HG02973 (cell line): ENCODE measurements around the gene RAF1.
"Not testable (repeated sequence)": the region's sequence is repeated elsewhere in the genome, so short reads cannot be mapped to it uniquely, and the experiment has no call there.

ENCODE experiments used
- ATAC-seq: cut with Tn5 transposase; IDR thresholded peaks from one replicate; pipeline ENCODE4 v1.9.1; 2021; ENCODE audit warnings: moderate library complexity; ENCODE audit not compliant: unreplicated experiment

The RAF1 gene

DNA sequence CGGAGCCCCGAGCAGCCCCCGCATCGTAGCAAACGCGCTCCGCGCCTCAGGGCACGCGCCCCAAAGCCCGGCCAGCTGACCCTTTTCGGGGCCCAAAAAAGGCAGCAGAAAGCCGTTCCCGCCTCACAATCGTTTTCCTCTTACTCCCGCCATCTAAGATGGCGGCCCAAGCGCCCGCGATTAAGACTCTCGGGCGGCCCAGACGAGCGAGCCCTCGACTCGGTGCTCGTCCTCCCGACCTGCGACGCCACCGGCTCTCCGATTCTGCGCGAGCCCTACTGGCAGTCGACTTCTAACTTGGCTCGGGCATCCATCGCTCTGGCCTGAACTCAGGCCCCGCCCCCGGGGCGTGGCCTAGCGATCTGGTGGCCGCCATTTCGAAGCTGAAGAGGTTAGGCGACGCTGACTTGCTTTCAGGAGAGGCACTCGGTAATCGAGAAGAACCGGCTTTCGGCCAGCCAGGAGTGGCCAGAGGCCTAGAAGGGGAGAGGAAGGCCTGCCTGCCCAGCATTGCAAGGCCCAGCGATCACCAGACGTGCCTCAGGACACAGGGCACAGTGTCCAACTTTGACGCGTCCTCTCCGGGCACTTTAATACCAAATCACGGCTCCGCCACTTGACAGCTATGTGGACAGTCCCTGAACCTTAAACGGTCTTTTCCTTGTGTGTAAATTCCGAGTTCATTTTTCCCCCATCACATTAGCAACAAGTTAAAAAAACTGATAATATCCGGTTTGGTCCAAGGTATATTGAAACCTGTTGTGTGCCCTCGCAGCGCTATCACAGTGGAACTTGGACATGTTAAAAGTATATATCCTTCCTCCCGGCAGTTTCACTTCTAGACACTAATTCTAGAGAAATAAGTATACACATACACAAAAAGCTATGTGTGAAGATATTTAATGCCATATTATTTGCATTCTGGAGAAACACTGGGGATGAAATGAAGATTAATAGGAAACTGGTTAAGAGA lies at the start of gene RAF1:
Gene RAF1 (minus strand): TSS at position 182 of the 973 bp plus-strand sequence. CDS start 45,396 bp downstream, outside the sequence.
- peak; percentile 91 for ATAC-seq

DNA sequence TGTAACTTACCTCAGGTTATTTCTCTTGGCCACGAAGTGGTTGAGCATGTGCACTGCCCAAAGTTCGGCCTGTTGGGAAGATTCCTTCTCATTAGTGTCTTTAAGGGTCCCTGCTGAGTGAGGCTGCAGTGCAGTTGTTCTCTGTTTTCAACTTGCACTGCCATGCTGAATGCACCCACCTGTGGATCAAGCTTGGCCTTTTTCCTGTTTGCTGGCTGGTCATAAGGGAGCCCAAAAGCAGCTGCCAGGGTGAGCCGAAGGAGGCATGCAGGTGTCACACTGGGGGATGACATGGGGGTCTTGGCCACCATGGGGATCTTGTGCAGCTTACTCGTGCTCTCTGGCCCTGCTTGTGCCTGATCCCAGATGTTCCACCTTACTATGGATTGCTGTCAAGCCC lies 46.1 kb upstream of the RAF1 start:
- ATAC-seq = no peak

DNA sequence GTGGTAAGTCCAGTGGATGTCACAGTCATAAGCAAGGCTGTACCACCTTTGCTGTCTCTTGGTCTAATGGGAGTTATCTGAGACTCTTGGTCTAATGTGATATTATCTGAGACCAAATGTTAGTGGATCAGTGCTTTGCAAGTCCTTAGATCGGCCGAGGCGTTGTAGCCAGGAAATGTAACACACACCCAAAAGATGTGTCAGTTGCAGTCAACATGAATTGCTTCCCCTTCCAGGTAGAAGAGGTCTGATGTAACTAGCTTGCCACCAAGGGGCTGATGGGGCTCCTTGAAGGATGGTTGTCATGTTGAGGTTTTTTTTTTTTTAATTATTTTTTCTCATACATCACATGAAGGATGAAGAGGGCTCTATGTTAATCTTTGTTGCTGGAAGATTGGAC lies 45.4 kb upstream of the RAF1 start:
- ATAC-seq = no peak

DNA sequence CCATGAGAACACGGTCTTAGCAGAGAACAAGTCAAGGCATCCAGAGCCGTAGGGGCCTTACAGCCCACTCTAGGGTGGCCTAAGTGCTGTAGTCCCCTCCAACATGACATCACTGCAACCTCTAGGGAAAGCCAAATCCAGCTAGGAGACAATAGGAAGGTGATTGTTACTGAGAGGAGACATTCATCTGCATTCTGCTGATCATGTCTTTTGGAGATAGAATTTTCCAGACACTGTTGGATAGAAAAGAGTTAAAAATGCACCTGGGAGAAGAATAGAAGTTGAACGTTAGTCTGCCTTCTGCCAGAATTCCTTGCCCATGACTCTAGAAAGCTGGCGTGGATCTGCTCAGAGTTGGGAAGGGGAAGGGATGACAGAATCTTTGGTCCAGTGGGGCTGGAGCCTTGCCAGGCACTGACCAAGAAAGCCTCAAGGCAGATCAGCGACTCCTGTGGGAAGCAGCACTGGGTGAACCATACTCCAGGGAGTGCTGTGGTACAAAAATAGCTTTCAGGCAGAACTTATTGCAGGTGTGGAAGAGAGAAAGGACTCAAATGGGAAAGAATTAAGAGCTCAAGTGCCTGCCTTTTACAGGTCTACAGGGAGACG lies 44.8 kb upstream of the RAF1 start:
- no peak for ATAC-seq

DNA sequence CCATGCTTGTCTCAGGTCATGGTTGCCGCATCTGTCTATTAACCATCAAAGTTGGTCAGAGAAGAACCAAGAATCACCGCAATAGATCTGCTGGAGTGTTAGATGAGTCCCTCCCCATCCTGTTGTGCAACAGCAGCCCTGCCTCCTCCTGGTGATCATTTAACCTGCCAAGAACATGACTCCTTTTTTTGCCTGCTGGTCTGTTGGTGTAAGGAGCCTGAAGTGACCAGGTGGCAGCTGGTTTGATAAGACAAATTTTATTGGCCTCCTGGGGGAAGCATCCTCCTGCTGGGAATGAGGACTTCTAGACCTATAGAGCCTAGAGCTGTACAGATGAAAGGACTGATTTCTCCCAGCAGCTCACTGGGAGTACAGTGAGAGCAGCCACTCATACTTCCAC lies 43.5 kb upstream of the RAF1 start:
- ATAC-seq = no peak

DNA sequence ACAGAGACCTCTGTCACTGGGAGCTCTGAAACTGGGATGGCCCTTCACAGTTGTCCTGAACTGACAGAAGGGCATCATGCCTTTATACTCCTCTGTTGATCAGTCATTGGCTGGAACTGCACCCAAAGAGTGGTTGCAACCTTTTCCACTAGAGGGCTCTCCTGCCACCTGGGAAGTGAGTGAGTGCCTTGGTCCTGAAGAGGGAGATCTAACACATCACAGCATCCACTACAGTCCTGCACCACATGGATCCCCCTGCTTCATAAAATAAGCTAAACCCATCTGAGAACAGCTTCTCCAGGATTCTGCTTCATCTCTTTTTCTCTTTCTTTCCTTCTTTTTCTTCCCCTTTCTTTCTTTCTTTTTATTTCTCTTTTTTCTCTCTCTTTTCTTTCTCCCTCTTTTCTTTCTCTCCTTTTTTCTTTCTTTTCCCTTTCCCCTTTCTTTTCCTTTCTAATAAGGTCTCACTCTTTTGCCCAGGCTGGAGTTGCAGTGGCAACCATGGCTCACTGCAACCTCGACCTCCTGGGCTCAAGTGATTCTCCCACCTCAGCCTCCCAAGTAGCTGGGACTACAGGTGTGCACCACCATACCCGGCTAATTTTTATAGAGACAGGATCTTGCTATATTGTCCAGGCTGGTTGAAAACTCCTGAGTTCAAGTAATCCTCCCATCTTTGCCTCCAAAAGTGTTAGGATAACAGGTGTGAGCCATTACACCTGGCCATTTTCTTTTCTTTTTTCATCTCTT lies 42.8 kb upstream of the RAF1 start:
- peak; percentile 90 for ATAC-seq

DNA sequence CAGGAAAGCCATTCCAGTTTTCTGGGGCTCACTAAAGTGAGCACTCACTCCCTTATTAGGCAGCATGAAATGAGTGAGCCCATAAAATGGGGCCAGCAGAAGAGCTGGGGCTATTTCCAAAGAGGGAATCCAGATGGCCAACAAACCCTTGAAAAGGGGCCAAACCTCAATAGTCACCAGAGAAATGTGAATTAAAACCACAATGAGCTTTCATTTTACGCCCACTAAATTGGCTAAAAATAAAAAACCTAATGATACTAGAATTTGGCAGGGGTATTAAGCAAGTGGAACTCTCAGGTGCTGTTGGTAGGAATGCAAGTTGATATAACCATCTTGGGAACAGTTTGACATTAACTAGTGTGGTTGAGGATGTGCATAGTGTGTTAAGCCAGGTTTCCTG lies 42.1 kb upstream of the RAF1 start:
- ATAC-seq = no peak

DNA sequence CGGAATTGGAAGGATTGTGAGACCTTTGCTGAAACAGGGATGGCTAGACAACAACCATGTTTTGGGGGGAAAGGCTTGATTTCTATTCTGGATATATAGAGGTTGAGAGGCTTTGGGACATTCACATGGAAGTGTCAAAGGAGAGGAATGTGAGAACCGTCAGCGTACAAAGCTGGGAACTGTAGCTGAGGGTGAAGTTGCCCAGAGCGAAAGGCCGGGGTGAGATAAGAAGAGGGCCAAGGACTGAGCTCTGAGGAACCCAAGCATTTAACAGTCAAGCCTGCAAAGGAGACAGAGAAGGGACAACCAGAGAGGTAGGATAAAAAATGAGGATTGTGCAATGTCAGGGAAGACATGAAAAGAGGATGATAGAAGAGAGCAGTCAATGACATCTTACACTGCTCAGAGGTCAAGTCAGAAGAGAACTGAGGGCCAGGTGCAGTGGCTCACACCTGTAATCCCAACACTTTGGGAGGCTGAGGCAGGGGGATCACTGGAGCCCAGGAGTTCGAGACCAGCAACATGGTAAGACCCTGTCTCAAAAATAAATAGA lies 41.5 kb upstream of the RAF1 start:
- no peak for ATAC-seq

DNA sequence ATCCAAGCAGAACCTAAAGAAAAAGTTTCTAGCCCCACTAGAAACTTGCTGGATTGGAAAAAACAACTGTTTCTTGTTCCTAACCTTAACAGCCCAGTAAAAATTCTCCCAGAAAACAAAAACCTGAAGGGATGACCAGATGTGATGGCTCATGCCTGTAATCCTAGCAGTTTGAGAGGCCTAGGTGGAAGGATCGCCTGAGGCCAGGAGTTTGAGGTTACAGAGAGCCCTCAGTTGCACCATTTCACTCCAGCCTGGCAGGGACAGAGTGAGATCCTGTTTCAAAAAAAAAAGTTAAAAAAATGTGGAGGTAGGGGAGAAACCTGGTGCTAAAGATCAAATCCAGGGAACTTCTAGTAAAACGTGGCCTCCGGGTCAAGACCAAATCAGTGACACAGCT lies 38.6 kb upstream of the RAF1 start:
- ATAC-seq = no peak

DNA sequence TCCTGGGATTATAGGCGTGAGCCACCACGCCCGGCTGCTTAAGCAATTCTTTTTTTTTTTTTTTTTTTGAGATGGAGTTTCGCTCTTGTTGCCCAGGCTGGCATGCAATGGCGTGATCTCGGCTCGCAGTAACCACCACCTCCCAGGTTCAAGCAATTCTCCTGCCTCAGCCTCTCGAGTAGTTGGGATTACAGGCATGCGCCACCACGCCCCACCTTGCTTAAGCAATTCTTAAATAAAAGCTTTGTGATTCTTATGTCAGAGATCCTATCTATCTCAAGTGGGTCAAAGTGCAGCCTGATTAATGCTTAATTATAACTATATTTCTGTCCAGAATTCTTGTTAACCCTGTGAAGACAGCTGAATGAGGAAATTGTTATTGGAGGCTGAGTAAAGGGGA lies 37.7 kb upstream of the RAF1 start:
- ATAC-seq = not testable (repeated sequence)

DNA sequence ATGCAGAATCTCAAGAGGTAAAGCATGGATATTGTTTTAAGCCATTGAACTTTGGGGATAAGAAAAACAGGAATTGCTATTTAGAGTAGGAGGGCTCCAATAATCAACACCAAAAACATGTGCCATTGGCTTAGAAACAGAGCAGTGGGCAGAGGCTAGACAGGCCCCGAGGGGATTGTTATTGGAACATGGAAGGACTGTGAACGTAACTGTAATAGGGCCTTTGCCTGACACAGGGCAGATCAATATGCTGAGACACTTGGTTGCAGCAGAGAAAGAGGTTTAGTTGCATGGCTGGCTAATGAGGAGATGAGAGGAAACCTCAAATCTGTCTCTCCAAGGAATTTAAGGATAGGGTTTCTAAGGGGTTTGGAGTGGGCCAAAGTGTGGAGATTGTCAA lies 36.9 kb upstream of the RAF1 start:
- ATAC-seq = no peak

DNA sequence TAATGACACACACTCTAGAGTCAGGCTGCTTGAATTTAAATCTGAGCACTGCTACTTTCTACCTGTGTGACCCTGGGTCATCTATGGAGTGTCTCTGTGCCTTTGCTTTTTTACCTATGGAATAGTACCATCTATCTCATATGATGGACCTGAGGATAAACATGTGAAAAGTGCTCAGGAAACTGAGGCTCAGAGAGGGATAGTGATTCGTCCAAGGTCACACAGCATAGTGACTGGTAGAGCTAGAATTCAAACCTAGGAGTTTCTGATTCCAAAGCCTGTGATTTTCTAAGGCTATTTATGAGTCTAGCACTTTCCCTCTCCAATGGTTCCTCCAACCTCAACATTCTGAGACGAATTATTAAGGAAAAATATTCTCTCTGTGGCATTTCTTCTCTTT lies 32.0 kb upstream of the RAF1 start:
- ATAC-seq = no peak

DNA sequence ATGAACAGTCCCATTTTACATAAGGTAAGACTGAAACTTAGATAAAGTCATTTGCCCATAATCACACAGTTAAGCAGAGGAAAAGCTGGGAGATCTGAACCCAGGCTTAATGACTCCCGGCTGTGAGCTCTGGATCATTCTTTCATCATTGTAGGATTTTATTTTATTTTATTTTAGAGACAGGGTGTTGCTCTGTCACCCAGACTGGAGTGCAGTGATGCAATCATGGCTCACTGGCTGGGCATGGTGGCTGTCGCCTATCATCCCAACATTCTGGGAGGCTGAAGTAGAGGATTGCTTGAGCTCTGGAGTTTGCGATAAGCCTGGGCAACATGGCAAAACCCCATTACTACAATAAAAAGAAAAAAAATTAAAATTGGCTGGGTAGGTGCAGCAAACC lies 31.2 kb upstream of the RAF1 start:
- no peak for ATAC-seq

DNA sequence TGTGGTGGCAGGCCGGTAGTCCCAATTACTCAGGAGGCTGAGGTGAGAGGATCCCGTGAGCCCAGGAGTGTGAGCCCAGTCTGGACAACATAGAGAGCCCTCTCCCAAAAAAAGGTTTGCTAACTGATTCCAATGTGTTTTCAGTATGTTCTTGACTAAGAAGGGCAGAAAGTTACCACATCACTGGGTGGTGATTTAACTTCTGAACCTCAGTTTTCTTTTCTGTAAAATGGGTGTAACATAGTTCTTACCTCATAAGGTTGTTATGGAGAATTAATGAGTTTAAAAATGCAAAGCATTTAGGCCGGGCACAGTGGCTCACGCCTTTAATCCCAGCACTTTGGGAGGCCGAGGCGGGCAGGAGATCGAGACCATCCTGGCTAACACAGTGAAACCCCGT lies 28.5 kb upstream of the RAF1 start:
- no peak for ATAC-seq

DNA sequence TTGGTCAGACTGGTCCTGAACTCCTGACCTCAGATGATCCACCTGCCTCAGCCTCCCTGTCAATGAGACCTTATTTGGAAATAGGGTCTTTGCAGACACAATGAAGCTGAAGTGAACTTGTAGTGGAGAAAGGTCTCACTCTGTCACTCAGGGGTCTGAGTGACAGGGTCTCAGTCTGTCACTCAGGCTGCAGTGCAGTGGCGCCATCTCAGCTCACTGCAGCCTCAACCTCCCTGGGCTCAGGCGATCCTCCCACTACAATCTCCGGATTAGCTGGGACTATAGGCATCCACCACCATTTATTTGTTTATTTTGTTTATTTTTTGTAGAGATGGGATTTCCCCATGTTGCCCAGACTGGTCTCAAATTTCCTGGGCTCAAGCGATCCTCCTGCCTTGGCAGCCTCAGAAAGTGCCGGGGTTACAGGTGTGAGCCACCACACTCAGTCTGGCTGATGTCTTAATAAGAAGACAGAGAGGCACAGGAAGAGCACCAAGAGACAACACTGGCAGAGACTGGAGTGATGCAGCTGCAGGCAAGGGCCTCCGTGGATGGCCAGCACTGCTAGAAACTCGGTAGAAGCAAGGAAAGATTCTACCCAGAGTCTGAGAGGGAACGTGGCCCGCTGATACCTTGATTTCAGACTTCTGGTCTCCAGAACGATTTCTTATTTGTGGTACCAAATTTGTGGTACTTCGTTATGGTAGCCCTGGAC lies 26.2 kb upstream of the RAF1 start:
- ATAC-seq = no peak

DNA sequence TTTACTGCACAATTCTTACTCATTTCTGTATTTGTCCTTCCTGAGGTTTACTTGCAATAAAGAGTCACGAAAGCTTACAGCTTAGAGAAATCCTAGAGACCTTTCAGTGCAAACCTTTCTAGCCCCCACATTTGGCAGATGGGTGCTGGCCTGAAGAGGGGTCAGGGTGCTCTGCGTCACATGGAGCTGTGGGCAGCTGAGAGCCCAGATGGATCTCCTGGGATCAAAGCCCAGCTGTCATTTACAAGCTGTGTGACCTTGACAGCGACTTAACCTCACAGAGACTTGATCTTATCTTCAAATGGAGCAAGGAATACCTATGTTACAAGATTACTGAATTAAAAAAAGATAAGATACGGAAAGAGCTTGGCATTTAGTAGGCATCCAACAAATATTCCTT lies 24.0 kb upstream of the RAF1 start:
- ATAC-seq = no peak

DNA sequence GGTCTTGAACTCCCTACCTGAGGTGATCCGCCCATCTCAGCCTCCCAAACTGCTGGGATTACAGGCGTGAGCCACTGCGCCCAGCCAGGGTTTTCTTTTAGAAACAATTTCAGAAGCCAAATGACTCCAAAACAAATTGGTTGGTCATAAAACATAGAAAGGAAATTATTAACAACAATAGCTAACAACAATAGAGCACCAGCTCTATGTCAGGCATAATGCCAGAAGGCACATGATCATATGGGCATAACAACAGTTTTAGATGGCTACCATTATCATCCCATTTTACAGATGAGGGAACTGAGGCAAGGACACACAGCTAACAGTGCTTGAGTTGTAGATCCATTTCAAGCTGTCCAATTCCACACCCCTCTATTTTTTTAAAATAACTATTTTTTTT lies 22.2 kb upstream of the RAF1 start:
- no peak for ATAC-seq

DNA sequence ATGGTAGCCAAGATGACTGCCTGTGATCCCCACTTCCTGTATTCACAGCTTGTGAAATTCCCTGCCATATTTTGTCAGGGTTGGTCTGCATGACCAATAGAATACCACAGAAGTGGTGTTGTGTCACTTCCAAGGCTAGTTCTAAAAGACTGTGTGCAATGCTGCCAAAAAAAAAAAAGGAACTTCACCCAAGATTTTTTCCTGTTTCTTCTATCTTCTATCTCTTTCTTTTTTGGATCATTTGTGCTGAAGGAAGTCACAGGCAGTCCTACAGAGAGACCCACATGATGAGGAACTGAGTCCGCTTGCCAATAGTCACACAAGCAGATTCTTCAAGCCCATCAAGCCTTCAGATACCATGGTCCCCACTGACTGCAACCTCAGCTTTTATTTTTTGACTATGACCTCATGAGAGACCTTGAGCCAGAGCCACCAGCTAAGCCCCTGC lies 18.1 kb upstream of the RAF1 start:
- ATAC-seq = no peak

DNA sequence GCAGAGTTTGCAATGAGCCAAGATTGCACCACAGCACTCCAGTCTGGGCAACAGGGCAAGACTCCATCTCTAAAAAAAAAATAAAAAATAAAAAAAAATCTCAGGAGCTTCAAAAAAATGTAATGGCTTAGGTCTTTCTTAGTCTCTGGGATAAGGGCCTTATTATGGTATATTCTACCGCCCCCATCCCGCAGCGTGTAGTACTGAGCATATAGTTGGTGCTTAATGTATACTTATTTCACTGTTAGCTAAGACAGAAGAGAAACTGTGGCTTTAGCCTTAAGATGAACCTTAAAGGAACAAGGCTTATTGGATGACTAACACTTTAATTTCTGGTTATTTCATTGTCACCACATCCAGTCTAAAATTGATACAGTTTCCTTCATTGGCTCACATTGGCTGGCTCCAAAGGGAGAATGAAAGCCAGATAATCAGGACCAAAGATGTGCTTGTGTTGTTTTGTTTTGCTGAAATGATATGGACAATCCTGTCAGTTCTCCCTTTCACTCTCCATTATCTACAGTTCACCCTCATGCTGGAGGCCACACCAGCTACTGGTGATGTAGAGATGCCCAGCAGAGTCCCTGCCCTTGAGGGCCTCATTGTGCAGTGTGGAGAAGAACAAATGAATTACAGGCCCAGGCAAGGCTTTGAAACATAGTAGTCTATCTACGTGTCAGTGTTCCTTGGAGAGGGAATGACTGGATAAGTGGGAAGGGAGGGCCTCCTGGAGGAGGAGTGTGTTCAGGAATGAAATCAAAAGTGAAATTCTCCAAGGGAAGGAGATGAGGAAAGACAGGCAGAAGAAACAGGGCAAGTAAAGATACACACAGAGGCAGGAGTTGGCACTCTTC lies 17.4 kb upstream of the RAF1 start:
- no peak for ATAC-seq

DNA sequence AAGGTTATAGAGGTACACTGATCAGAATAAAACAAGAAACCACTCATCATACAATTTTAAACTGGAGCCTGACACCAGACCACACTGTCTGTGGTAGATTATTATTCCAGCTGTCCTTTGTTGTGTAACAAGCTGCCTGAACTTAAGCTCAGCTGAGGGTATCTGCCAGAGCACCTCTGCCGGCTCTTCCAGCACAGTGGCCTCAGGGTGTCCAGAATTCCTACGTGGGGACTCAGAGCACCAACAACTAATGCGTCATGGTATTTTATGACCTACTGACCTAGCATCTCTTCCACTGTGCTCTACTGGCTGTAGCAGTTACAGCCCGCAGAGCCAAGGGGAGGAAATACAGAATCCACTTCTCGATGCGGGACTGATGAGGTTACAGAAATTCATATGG lies 15.6 kb upstream of the RAF1 start:
- ATAC-seq = no peak
